KOPT-K1 (cell line): ENCODE results near the gene TENT5C.

Source experiments
- H3K27ac ChIP-seq: fragments of 200-600 bp; sonication (generic); 2 replicates; pipeline ENCODE4 v1.5.1; 2016; ENCODE audit warnings: antibody characterized with exemption, mild to moderate bottlenecking, low read depth, low read length; ENCODE audit not compliant: poor library complexity, severe bottlenecking
- H3K36me3 ChIP-seq: fragments of 200-600 bp; sonication (generic); 2 replicates; pipeline ENCODE4 v1.5.1; 2017; ENCODE audit warnings: antibody characterized with exemption, mild to moderate bottlenecking, low read length, moderate library complexity; ENCODE audit not compliant: insufficient read depth
- H3K9me3 ChIP-seq: fragments of 200-600 bp; sonication (generic); 2 replicates; pipeline ENCODE4 v1.5.1; 2017; ENCODE audit warnings: antibody characterized with exemption, low read length, mild to moderate bottlenecking; ENCODE audit not compliant: insufficient read depth, poor library complexity, severe bottlenecking

The TENT5C gene

DNA sequence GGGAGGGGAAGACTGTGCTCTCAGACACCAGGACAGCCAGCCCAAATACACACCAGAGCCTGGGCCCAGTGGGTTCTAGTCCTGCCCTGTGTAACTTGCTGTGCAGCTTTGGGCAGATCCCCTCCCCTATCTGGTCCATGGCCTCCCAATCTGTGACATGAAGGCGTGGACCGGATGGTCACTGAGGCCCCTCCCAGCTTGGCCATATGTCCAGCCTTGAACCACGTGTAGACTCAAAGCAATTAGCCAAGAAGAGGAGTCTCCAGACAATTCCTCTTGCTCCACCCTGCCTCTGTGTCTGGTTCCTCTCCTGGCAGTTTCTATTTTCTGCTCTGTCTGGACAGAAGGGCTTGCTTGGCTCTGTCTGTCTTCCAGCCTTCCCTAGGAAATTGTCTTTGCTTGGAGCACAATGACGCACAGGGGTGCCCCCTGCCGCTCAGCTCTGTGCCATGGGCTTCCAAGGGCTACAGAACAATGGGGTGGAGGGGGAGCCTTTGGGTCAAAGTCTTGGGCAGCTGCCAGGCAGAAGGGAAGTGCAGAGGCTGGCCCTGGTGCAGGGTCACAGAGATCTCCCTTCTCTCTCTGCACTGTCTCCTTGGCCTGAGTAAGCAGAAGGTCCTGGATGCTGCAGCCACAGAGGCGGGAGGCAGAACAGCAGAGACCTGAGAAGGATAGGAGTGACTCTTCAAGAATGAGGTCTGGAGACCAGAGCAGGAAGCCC lies 66.1 kb downstream of the TENT5C start:
- Histone ChIP-seq H3K9me3 (no peaks in the 10 kb centered on the region), H3K36me3 (no peaks in the 10 kb centered on the region), H3K27ac (no peak overlapping the region)

DNA sequence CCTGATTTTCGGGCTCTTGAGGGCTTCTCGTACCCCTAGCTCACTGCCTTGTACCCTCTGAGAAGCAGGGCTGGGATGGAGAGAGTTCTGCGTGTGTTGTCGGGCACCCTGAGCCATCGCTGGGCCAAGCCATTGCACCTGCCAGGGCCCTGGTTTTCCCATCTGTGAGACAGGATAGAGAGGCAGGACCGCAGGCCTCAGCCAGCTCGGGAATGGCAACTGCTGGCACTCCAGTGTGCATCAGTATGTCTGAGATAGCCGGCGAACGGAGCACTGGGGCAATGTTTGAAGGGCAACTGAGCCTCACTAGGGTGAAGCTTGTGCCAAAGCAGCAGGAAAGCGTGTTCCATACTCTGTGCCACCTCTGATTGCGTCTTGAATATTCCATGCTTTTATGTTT lies 66.9 kb downstream of the TENT5C start:
- H3K36me3 ChIP-seq = no peaks in the 10 kb centered on the region
- H3K9me3 ChIP-seq = no peaks in the 10 kb centered on the region
- no peak overlapping the region for H3K27ac ChIP-seq

DNA sequence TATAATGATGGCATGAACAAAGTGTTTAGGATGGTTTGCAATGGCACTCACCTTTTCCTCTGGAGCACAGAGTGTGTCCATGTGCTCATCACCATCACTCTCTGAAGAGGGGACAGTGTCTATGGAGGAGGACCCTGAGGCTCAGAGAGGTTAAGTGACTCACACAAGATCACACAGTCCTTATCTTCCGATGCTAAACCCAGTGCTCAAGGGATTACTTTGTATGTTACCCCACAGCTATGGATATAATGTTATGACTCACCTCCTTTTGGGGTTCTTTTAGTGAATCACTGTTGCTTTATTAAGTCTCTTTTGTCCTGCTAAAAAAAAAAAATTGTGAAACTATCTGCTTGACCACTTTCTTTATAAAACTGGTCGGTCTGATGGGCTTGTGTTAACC lies 67.6 kb downstream of the TENT5C start:
- Histone ChIP-seq H3K36me3 (no peaks in the 10 kb centered on the region), H3K27ac (no peak overlapping the region), H3K9me3 (no peaks in the 10 kb centered on the region)

DNA sequence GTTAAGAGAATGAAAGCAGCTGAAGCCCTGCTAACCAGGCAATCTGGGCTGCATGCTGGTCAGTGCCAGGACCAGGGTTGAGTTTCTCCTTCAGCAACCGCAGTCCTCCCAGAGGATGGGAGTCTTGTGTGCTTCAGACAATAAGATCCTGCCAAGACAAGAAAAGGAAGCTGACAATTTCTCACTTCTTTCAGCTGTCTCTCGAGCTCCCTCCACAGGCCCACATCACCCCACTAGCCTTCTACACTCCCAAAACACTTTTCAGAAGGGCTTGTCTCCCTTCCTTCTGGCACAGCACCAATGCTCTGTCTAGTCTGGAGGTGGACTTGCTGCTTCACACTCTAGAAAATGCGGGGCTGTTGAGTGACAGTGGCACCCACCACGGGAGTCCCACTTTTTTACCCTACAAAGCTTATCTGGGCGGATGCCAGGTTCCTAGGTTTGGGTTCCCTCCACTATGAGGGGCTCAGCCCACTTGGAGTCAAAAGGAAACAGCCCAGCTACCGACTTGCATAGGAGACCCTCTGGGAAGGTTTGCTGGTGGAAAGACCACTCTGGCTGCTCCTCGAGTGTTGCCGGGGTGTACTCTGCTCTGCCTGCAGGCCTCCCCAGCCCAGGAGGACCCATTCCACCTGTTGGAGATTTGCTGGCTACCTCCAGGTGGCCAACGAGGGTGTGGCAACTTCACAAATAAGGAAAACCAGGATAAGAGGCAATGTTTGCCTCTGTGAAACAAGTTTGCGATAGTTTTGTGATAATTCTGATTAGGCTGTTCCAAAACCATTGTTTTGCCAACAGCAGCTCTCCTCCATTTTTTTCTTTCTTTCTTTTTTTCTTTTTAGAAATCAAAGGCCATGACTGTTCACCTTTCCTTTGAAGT lies 68.9 kb downstream of the TENT5C start:
- Histone ChIP-seq H3K36me3 (no peaks in the 10 kb centered on the region), H3K27ac (no peak overlapping the region), H3K9me3 (no peaks in the 10 kb centered on the region)

DNA sequence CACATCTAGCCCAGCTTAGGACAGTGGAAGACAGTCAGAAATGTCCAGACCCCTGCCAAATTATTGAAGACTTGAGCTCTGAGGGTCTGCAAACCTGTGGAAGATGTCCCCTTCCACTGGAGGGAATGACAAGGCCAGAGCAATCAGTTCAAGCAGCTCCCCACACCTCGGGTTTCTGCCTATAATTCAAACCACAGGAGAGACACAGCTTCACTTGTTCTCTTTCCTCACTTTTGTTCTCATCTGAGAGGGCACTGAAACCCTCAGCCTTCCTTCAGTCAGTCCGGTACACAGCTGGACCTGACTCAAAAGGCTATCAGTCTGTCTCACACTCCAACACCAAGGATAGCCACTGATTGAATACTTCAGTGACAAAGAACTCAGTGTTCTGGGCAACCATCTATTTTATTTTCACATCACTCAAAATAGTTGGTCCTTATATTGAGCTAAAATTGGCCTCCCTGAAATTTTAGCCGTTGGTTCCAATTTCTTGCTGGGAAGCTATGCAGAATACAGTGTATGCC lies 70.1 kb downstream of the TENT5C start:
- no peaks in the 10 kb centered on the region for H3K9me3 ChIP-seq
- H3K36me3 ChIP-seq = no peaks in the 10 kb centered on the region
- H3K27ac ChIP-seq = no peak overlapping the region

DNA sequence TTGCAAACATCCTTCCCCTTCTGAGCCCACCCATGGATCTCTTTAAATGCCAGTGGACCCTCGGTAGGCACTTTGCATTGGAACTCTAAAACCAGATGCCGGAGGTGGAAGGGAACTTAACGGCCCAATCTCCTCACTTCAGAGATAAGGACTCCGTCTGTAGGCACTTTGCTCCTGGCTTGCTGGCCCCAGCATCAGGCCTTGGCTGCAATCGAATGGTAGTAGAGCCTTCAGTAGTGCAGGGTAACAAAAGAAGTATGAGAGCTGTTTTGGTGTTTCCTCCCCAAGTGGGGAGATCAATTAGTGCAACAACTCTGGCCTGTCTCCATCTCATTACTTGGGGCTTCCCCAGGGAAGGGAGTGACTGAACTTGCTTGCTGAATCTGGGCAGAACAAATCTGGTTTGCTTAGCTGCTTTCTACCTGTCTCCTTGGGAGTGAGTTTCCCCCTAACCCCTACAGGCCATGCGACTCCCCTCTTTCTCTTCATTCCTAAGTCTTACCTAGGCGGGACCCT lies 70.8 kb downstream of the TENT5C start:
- Histone ChIP-seq H3K27ac (no peak overlapping the region), H3K9me3 (no peaks in the 10 kb centered on the region), H3K36me3 (no peaks in the 10 kb centered on the region)
